Neural crest cell (in vitro differentiated cells): Measurements from ENCODE around the gene ZFAND4. TPM values are rescaled to one million over a fixed set of nuclear protein-coding genes. Genes with fewer than 3 reads are reported as not detected.

ENCODE experiments used
- DNase-seq: peaks from one replicate; pipeline ENCODE4 v3.0.0; 2021; ENCODE audit warnings: low read depth, mixed read lengths, low spot score
- H3K27ac Mint-ChIP-seq: one replicate; pipeline ENCODE4 v1.8.0; 2021; ENCODE audit warnings: mild to moderate bottlenecking, mixed read lengths; ENCODE audit not compliant: unreplicated experiment
- H3K27me3 Mint-ChIP-seq: 2 replicates; pipeline ENCODE4 v1.8.0; 2021; ENCODE audit warnings: low read depth, mild to moderate bottlenecking, mixed read lengths
- H3K36me3 Mint-ChIP-seq: 2 replicates; pipeline ENCODE4 v1.8.0; 2021; ENCODE audit warnings: low read depth, mild to moderate bottlenecking, mixed read lengths
- H3K4me1 Mint-ChIP-seq: 2 replicates; pipeline ENCODE4 v1.8.0; 2021; ENCODE audit warnings: mixed read lengths
- H3K4me3 Mint-ChIP-seq: one replicate; pipeline ENCODE4 v1.8.0; 2021; ENCODE audit warnings: mild to moderate bottlenecking, mixed read lengths
- H3K9me3 Mint-ChIP-seq: 2 replicates; pipeline ENCODE4 v1.8.0; 2021; ENCODE audit warnings: mixed read lengths
- total RNA-seq: library from RNA; stranded (reverse); gene quantifications from 2 replicates; pipeline ENCODE4 v1.2.1, GENCODE V29; 2021
- TF ChIP-seq, protein P1 (sequence below): fragments of 200-600 bp; sonication (generic); conservative IDR thresholded peaks from 2 replicates; pipeline ENCODE4 v1.5.0; 2021; ENCODE audit warnings: antibody characterized with exemption, mild to moderate bottlenecking

The ZFAND4 gene
- total RNA-seq, 1 donor from 2014 or later = 12.9 TPM

DNA sequence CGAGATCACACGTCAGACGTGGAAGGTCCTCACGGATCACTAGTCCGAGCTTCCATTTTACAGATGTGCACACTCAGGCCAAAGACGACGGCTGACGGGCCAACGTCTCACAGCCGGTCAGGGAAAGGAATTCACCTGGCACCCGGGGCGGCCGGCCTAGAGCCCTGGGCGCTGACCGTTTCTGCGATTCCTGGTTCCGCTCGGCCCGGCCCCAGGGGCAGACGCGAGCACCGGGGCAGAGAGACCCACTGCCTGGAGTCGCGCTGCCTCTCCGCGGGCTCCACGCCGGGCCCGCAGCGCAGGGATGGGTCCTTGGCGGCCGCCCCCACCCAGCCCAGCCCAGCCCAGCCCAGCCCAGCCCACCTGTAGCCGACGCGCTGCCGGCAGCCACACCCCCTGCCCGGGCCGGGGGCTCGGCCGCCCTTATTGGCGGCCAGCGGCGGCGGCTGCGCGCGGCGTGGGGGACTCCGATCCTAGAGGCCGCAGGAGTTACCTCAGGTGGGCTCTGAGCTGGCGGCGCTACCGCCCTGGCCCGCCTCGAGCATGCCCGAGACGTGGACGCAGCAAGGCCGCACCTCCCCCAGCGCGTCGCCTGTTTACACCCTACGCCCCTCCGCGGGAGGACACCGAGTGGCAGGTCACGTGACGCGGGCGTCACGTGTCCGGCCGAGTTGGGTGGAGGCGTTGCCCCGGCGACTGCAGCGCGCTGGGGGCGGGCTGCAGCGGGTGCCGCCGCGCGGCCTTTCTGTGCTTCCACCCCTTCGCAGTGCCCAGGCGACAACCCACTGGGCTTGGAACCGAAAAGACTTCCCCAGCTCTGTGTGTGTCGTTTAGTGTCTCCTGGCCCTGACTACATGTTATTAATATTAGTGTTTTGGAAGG, 78.1 kb downstream of the ZFAND4 start:
- peaks cover 6% of the 10 kb centered on the region for H3K9me3 Mint-ChIP-seq
- peaks cover 11% of the 10 kb centered on the region for H3K27me3 Mint-ChIP-seq
- DNase-seq = peak; percentile 84
- H3K27ac Mint-ChIP-seq = peak overlapping the region; percentile 72
- H3K4me3 Mint-ChIP-seq = peak overlapping the region; percentile 89
- peaks cover 7% of the 10 kb centered on the region for H3K36me3 Mint-ChIP-seq
- TF ChIP-seq, protein P1, sequence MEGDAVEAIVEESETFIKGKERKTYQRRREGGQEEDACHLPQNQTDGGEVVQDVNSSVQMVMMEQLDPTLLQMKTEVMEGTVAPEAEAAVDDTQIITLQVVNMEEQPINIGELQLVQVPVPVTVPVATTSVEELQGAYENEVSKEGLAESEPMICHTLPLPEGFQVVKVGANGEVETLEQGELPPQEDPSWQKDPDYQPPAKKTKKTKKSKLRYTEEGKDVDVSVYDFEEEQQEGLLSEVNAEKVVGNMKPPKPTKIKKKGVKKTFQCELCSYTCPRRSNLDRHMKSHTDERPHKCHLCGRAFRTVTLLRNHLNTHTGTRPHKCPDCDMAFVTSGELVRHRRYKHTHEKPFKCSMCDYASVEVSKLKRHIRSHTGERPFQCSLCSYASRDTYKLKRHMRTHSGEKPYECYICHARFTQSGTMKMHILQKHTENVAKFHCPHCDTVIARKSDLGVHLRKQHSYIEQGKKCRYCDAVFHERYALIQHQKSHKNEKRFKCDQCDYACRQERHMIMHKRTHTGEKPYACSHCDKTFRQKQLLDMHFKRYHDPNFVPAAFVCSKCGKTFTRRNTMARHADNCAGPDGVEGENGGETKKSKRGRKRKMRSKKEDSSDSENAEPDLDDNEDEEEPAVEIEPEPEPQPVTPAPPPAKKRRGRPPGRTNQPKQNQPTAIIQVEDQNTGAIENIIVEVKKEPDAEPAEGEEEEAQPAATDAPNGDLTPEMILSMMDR = no peak
- peaks cover 31% of the 10 kb centered on the region for H3K4me1 Mint-ChIP-seq

DNA sequence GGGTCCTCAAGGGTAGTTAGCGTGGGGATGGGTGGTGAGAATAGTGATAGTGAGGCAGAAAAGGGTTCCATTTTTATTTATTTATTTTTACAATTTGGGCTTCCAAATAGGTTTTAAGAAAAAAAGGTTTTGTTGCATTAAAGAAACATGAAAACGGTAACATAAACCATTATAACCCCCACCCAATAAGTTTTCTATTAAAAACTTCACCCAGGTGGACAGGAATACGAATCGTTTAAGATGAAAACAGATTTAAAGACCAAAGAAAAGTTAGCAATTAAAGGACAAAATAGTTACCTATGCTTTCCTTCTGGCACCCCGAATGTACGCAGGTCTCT, 78.7 kb downstream of the ZFAND4 start:
- TF ChIP-seq, protein P1 = no peak
- Mint-ChIP-seq H3K9me3 (peaks cover 3% of the 10 kb centered on the region), H3K36me3 (peaks cover 7% of the 10 kb centered on the region), H3K4me3 (peak overlapping the region; percentile 88), H3K27me3 (peaks cover 7% of the 10 kb centered on the region), H3K4me1 (peaks cover 31% of the 10 kb centered on the region), H3K27ac (no peak overlapping the region)
- DNase-seq = no peak

DNA sequence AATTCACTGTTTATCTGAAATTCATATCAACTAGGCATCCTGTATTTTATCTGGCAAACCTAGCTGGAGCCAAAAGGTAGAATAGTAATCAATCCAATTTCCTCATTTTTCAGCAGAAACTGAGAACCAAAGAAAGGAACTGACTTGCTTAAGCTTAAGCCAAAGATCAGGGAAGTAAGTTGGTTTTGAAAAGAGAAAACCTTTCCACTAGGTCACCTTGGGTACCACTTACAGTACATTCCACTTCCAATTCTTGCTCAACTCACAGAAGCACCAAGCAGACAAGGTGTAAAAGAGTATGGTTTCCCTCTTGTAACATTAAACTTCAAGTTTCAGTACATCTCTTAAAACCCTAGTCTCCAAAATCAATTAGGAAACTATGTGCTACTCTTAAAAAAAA, 79.6 kb downstream of the ZFAND4 start:
- no peak overlapping the region for H3K27ac Mint-ChIP-seq
- H3K4me3 Mint-ChIP-seq = peak overlapping the region; percentile 88

DNA sequence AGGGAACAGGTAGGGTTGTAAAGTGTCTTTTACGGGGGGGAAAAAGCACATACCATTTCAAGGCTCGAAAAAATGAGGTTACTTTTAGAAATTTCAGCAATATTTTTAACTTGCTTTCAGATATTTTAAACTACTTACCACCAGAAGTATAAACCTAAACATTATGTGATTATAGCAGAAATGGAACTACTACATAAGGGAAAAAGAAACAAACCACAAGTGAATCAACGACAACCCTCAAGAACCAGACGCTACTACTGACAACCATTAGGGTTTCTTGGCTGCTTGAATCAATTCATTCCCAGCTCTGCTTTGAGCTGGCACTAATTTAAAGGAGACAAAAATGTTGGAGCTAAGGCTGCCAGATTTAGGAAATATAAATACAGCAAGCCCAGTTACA, 80.1 kb downstream of the ZFAND4 start:
- peaks cover 7% of the 10 kb centered on the region for H3K36me3 Mint-ChIP-seq
- peaks cover 5% of the 10 kb centered on the region for H3K9me3 Mint-ChIP-seq
- TF ChIP-seq, protein P1 = no peak
- H3K4me1 Mint-ChIP-seq = peaks cover 31% of the 10 kb centered on the region
- no peak overlapping the region for H3K4me3 Mint-ChIP-seq
- no peak for DNase-seq
- H3K27ac Mint-ChIP-seq = no peak overlapping the region
- H3K27me3 Mint-ChIP-seq = peaks cover 7% of the 10 kb centered on the region

More for the DNA sequence above, 79.6 kb downstream of the ZFAND4 start:
- TF ChIP-seq, protein P1 = no peak
- peaks cover 3% of the 10 kb centered on the region for H3K9me3 Mint-ChIP-seq
- peaks cover 7% of the 10 kb centered on the region for H3K27me3 Mint-ChIP-seq
- DNase-seq = no peak
- peaks cover 31% of the 10 kb centered on the region for H3K4me1 Mint-ChIP-seq
- H3K36me3 Mint-ChIP-seq = peaks cover 7% of the 10 kb centered on the region

DNA sequence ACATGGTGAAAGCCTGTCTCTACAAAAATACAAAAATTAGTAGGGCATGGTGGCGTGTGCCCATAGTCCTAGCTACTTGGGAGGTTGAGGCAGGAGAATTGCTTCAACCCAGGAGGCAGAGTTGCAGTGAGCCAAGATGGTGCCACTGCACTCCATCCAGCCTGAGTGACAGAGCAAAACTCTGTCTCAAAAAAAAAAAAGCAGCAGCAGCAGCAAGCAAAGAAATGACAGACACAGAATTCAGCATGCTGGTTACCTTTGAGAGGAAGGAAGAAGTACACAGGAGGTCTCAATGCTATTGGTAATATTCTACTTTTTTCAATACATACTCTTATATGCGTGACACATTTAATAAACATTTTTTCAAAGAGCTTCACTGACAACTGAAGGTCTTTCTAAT, 81.3 kb downstream of the ZFAND4 start:
- H3K9me3 Mint-ChIP-seq = peaks cover 9% of the 10 kb centered on the region
- TF ChIP-seq, protein P1 = no peak
- H3K4me3 Mint-ChIP-seq = peak overlapping the region; percentile 18
- no peak overlapping the region for H3K27ac Mint-ChIP-seq
- H3K27me3 Mint-ChIP-seq = peaks cover 7% of the 10 kb centered on the region
- no peak for DNase-seq
- peaks cover 31% of the 10 kb centered on the region for H3K4me1 Mint-ChIP-seq
- H3K36me3 Mint-ChIP-seq = peaks cover 10% of the 10 kb centered on the region
